Kidney (tissue), 14 donors: Measurements from ENCODE around the gene C1QB. TPM values are rescaled to one million over a fixed set of nuclear protein-coding genes. Genes with fewer than 3 reads are reported as not detected.

ENCODE experiments used
- DNase-seq, 5 donors: peaks; one replicate each; pipeline ENCODE4 v3.0.0-alpha.2; 2013 to 2020
- FAIRE-seq: peaks from 2 replicates; lab custom pipeline; 2012; peaks lifted over from hg19 to GRCh38; lab: Jason Lieb, UNC
- H3K27ac ChIP-seq, 2 donors: one replicate each; pipeline ENCODE4 v1.7.0; 2013; ENCODE audit warnings: low read depth in 2 of 2, low read length in 2 of 2, inconsistent platforms in 1 of 2
- H3K27me3 ChIP-seq: one replicate; pipeline ENCODE4 v1.7.1; 2013; ENCODE audit warnings: low read length, inconsistent platforms; ENCODE audit not compliant: control insufficient read depth, insufficient read depth
- H3K36me3 ChIP-seq, 3 donors: one replicate each; pipeline versions ENCODE4 v1.7.0 to v1.7.1; 2013; ENCODE audit warnings: low read length in 3 of 3, control low read depth in 1 of 3, inconsistent platforms in 1 of 3; ENCODE audit not compliant: insufficient read depth in 3 of 3, control insufficient read depth in 2 of 3
- H3K4me1 ChIP-seq, 3 donors: one replicate each; pipeline versions ENCODE4 v1.7.0 to v1.7.1; 2013; ENCODE audit warnings: low read length in 3 of 3, inconsistent platforms in 1 of 3, low read depth in 1 of 3; ENCODE audit not compliant: control insufficient read depth in 2 of 3, insufficient read depth in 2 of 3
- H3K4me3 ChIP-seq, 3 donors: one replicate each; pipeline versions ENCODE4 v1.7.0 to v1.8.1; 2013; ENCODE audit warnings: low read length in 3 of 3, control low read depth in 1 of 3, inconsistent platforms in 1 of 3
- H3K9ac ChIP-seq, 3 donors: one replicate each; pipeline versions ENCODE4 v1.7.0 to v1.7.1; 2013; ENCODE audit warnings: low read length in 3 of 3, control low read depth in 1 of 3, inconsistent platforms in 1 of 3
- H3K9me3 ChIP-seq, 3 donors: one replicate each; pipeline versions ENCODE4 v1.7.0 to v1.7.1; 2013; ENCODE audit warnings: low read length in 3 of 3, control low read depth in 1 of 3, inconsistent platforms in 1 of 3; ENCODE audit not compliant: control insufficient read depth in 2 of 3, insufficient read depth in 1 of 3
- intact Hi-C: fragments of 100-400 bp; cut with DNase I; formaldehyde crosslinking; loops from one replicate; pipeline ENCODE4 v1.11.1; 2022
- polyA plus RNA-seq: library from polyadenylated mRNA; stranded (reverse); fragments of 350-450 nt; fragmentation: Illumina TruSeq; extraction: RNeasy Lipid Tissue Mini Kit (QIAGEN cat#74804); gene quantifications from one replicate; pipeline ENCODE4 v1.2.3, GENCODE V29; 2014; ENCODE audit warnings: low read depth, low replicate concordance; ENCODE audit not compliant: insufficient read depth
- total RNA-seq: library from RNA; stranded (reverse); fragmentation: NEBNext Ultra II Directional; extraction: Animal tissue kit (Norgen Biotek cat#: 25700); gene quantifications from one replicate; pipeline ENCODE4 v1.2.1, GENCODE V29; 2021
- TF ChIP-seq, protein P1 (sequence below): IDR thresholded peaks from 3 replicates; pipeline ENCODE4 v1.5.1; 2012; ENCODE audit warnings: mild to moderate bottlenecking, moderate library complexity, borderline replicate concordance; ENCODE audit not compliant: insufficient read depth; ENCODE audit errors: extremely low read depth
- donor health status: control.
- donor health status: control.
- donor health status: control.
- donor health status: control.
- donor health status: control.
- donor health status: DM: yes; HTN: yes; CAD: no.
- donor health status: Normal renal cell carcinoma (clear cell type).

The C1QB gene
- total and polyA plus RNA-seq, 2 donors from 2014 or later: 95.1 to 296 TPM

DNA sequence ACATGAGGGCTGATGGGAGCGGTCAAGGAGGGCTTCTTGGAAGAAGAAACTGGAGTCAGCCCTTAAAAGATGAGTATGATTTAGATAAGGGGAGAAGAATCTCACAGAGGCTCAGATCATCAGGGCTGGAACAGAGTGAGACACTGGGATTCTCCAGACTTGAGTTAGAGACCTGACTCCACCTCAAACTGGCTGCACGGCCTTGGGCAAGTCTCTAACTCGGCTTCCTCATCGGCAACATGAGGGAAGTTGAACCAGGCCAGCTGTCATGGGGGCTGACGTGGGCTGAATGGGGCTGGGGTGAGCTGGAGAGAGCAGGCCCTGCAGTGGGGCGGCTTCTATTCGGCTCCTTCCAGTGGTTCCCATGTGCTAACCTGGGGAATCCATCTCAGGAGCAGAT, 7.1 kb upstream of the C1QB start:
- TF ChIP-seq, protein P1, sequence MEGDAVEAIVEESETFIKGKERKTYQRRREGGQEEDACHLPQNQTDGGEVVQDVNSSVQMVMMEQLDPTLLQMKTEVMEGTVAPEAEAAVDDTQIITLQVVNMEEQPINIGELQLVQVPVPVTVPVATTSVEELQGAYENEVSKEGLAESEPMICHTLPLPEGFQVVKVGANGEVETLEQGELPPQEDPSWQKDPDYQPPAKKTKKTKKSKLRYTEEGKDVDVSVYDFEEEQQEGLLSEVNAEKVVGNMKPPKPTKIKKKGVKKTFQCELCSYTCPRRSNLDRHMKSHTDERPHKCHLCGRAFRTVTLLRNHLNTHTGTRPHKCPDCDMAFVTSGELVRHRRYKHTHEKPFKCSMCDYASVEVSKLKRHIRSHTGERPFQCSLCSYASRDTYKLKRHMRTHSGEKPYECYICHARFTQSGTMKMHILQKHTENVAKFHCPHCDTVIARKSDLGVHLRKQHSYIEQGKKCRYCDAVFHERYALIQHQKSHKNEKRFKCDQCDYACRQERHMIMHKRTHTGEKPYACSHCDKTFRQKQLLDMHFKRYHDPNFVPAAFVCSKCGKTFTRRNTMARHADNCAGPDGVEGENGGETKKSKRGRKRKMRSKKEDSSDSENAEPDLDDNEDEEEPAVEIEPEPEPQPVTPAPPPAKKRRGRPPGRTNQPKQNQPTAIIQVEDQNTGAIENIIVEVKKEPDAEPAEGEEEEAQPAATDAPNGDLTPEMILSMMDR: no peak
- intact Hi-C loops: no loop called here
- no peak for DNase-seq
- Histone ChIP-seq H3K27ac (no peak overlapping the region), H3K27me3 (no peaks in the 10 kb centered on the region), H3K9me3 (no peaks in the 10 kb centered on the region), H3K9ac (no peak overlapping the region), H3K36me3 (no peaks in the 10 kb centered on the region), H3K4me3 (no peak overlapping the region), H3K4me1 (peaks cover 0 to 3% (median 0%) of the 10 kb centered on the region in 3 donors)
- no peak for FAIRE-seq

DNA sequence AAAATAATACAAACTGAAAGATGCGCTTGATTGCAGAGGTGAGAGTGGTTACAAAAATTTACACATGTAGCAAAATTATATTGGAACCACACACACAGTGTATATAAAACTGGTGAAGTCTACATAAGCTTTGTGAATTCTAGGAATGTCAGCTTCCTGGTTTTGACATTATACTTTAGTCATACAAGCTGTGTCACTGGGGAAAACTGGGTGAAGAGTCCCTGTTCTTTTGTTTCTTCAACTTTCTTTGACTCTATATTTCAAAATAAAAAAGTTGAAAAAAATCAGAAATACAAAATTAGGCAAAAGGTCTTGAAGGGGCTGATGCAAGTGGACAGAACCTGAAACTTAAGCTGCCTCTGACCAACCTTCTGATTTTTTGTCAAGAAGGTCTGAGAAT, 6.7 kb upstream of the C1QB start:
- intact Hi-C loops: no loop called here
- no peaks in the 10 kb centered on the region for H3K36me3 ChIP-seq
- no peaks in the 10 kb centered on the region for H3K27me3 ChIP-seq
- DNase-seq (no peak), FAIRE-seq (no peak)
- no peak overlapping the region for H3K27ac ChIP-seq
- H3K9ac ChIP-seq: no peak overlapping the region
- H3K4me1 ChIP-seq: peaks cover 0 to 3% (median 0%) of the 10 kb centered on the region in 3 donors
- TF ChIP-seq, protein P1: no peak
- H3K9me3 ChIP-seq: no peaks in the 10 kb centered on the region
- no peak overlapping the region for H3K4me3 ChIP-seq

DNA sequence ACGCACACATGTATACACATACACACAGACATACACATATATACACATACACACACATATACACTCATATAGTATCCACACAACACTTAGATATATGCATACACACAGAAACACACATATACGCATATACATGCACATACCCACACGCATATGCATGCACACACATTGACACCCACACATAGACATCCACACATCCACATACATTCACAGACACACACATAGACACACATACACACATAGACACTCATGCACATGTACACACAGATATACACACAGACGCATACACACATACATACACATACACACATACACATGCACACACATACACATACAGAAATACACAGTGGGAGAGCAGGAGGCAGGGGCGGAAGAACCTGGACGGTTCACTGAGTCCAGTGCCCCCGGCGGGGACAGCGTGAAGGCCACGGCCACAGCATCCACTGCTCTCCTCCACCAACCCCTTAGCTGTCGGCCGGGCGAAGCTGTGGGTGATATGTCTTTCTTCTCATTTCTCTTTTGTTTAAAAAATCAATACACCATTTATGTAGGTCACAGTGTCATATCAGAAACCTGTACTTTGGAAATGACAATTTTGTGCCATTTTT, 2.8 kb upstream of the C1QB start:
- H3K9me3 ChIP-seq: no peaks in the 10 kb centered on the region
- H3K4me1 ChIP-seq: no peaks in the 10 kb centered on the region
- no peak overlapping the region for H3K27ac ChIP-seq
- DNase-seq: no peak
- no peak for FAIRE-seq
- H3K36me3 ChIP-seq: no peaks in the 10 kb centered on the region
- H3K27me3 ChIP-seq: peaks cover 3% of the 10 kb centered on the region
- H3K4me3 ChIP-seq: no peak overlapping the region
- H3K9ac ChIP-seq: no peak overlapping the region
- intact Hi-C loops: no loop called here
- TF ChIP-seq, protein P1: no peak
